ENCODE measurements around the gene HBG2.

HBG2 gene

DNA sequence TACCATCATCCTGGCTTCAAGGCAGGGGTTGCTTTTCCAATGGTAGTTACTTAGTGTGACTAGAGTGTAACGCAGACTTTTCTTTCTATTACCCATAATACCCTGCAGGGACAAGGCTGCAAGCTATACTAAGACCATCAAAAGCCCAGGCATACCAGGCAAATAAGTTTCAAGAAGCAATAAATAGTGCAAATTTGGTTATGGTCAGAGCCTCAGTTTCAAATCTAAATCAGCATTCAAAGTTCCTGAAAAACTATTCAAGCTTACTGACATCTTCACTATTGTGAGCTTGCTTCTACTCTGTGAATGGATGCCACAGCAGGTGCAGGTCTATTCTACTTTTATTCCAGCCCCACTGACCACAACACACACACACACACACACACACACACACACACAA is 25.2 kb downstream of the HBG2 start:
- no peak for DNase-seq (ENCODE audit: low spot score)

- no peak for DNase-seq (ENCODE audit: low spot score)
Measured at GRCh38 chr11:5228124-5228523, 26.5 kb downstream of the HBG2 start.

- no peak for DNase-seq (ENCODE audit: low spot score)
Measured at GRCh38 chr11:5227681-5228080, 26.9 kb downstream of the HBG2 start.

GRCh38 chr11:5226732-5227310 is 27.8 kb downstream of the HBG2 start, which contains the start of gene HBB:
TSS of gene HBB (minus strand) at chr11:5227071. CDS start at chr11:5227021, 50 bp downstream.
- DNase-seq (ENCODE audit: low spot score), result no peak

- no peak for DNase-seq (ENCODE audit: low spot score)
Measured at GRCh38 chr11:5225480-5225871, 29.1 kb downstream of the HBG2 start.

DNA sequence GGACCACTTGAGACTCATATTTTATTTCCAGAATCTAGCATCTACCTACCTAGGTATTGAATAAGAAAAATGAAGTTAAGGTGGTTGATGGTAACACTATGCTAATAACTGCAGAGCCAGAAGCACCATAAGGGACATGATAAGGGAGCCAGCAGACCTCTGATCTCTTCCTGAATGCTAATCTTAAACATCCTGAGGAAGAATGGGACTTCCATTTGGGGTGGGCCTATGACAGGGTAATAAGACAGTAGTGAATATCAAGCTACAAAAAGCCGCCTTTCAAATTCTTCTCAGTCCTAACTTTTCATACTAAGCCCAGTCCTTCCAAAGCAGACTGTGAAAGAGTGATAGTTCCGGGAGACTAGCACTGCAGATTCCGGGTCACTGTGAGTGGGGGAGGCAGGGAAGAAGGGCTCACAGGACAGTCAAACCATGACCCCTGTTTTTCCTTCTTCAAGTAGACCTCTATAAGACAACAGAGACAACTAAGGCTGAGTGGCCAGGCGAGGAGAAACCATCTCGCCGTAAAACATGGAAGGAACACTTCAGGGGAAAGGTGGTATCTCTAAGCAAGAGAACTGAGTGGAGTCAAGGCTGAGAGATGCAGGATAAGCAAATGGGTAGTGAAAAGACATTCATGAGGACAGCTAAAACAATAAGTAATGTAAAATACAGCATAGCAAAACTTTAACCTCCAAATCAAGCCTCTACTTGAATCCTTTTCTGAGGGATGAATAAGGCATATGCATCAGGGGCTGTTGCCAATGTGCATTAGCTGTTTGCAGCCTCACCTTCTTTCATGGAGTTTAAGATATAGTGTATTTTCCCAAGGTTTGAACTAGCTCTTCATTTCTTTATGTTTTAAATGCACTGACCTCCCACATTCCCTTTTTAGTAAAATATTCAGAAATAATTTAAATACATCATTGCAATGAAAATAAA is 29.8 kb downstream of the HBG2 start:
- no peak for DNase-seq (ENCODE audit: low spot score)

GRCh38 chr11:5223686-5224085 is 30.9 kb downstream of the HBG2 start:
- no peak for DNase-seq (ENCODE audit: low spot score)

- DNase-seq (ENCODE audit: low spot score), result no peak
Measured at GRCh38 chr11:5223146-5223545, 31.4 kb downstream of the HBG2 start.

DNA sequence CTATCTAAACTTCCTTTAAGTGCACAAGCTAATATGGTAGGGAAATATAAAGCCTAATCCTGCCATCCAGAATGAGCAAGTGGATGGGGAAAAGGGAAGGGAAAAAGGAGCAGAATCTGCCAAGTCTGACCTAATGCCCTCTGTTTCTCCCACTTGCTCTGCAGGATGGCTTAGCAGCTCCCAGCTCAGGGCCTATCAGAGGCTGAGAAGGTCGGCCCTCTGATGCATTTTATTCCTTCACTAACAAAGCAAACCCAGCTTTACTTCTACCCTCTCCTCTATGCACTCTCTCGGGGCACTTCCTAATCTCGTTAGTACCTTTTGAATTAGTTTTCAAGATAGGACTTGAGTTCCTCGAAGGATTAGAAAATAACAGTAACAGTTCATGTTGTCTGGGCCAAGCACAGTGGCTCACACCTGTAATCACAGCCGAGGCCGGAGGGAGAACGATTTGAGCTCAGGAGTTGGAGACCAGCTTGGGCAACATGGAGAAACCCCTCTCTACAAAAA is 44.1 kb downstream of the HBG2 start:
- DNase-seq (ENCODE audit: low spot score), result no peak

DNA sequence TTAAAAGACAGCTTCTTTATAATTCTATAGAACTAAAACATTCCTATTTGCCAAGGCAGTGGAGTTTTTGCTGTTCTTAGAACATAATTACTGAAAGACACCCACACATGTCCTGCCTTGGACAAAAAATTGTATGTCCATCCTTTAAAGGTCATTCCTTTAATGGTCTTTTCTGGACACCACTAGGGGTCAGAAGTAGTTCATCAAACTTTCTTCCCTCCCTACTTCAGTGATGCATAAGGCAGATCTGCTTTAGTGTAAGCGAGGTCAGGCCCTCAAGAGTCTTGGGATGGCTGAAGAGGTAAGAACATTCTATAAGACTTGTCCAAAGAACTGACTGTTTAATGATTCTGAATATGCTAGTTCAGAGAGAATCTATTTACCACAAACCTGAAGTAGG is 49.8 kb downstream of the HBG2 start:
- DNase-seq (ENCODE audit: low spot score), result peak; percentile 9

- no peak for DNase-seq (ENCODE audit: low spot score)
Measured at GRCh38 chr11:5203366-5203765, 51.2 kb downstream of the HBG2 start.

Data from activated CD4-positive, alpha-beta T cell treated with anti-CD3 and anti-CD28 coated beads, Interleukin-2, Interleukin-4, amounts not matched to agents 100 ng/mL and 50 ng/mL, durations not matched to agents 16 hours and 8 hours (primary cell).